HG02610 (cell line): ENCODE data around the gene HOXC10.

Experiments used
- ATAC-seq: cut with Tn5 transposase; IDR thresholded peaks from one replicate; pipeline ENCODE4 v1.9.1; 2021; ENCODE audit warnings: mild to moderate bottlenecking, moderate library complexity; ENCODE audit not compliant: unreplicated experiment

Gene HOXC10

GRCh38 chr12:53950789-53951576 lies 34.0 kb upstream of the HOXC10 start:
- no peak for ATAC-seq

- no peak for ATAC-seq
Observed at GRCh38 chr12:53951577-53952334, 33.2 kb upstream of the HOXC10 start.

- no peak for ATAC-seq
Observed at GRCh38 chr12:53952335-53952694, 32.6 kb upstream of the HOXC10 start.

GRCh38 chr12:53952871-53953734 lies 31.8 kb upstream of the HOXC10 start:
- no peak for ATAC-seq

GRCh38 chr12:53953831-53954693 lies 30.9 kb upstream of the HOXC10 start:
- no peak for ATAC-seq

GRCh38 chr12:53954694-53955035 lies 30.3 kb upstream of the HOXC10 start, which contains the start of gene HOXC12:
Gene HOXC12, plus strand, starts transcription at chr12:53954903. Its CDS starts 27 bp downstream, at chr12:53954930.
- no peak for ATAC-seq

- no peak for ATAC-seq
Observed at GRCh38 chr12:53955036-53955775, 29.7 kb upstream of the HOXC10 start.

- ATAC-seq: no peak
Observed at GRCh38 chr12:53955776-53956250, 29.1 kb upstream of the HOXC10 start.

GRCh38 chr12:53956251-53956887 lies 28.6 kb upstream of the HOXC10 start:
- ATAC-seq: no peak

- ATAC-seq: no peak
Observed at GRCh38 chr12:53956914-53957536, 27.9 kb upstream of the HOXC10 start.

- ATAC-seq: no peak
Observed at GRCh38 chr12:53958128-53958527, 26.8 kb upstream of the HOXC10 start.

GRCh38 chr12:53959314-53959713 lies 25.6 kb upstream of the HOXC10 start:
- no peak for ATAC-seq

GRCh38 chr12:53960187-53961024 lies 24.5 kb upstream of the HOXC10 start:
- no peak for ATAC-seq

GRCh38 chr12:53961025-53961761 lies 23.8 kb upstream of the HOXC10 start:
- no peak for ATAC-seq

GRCh38 chr12:53963005-53963404 lies 21.9 kb upstream of the HOXC10 start:
- ATAC-seq: no peak

- ATAC-seq: no peak
Observed at GRCh38 chr12:53963434-53964314, 21.3 kb upstream of the HOXC10 start.
